ENCODE measurements around the gene LRRFIP1. TPM values are rescaled to one million over a fixed set of nuclear protein-coding genes. Genes with fewer than 3 reads are reported as not detected.

LRRFIP1 gene
- total and polyA plus RNA-seq, 2 donors (not counting 1 experiment from before 2014, with no cell fraction given): 42.0 to 139 TPM

GRCh38 chr2:237692601-237693290 lies 65.4 kb downstream of the LRRFIP1 start:
- WGBS (ENCODE audit: insufficient coverage): under 1% methylated on average over 38 of the region's 40 CpGs
- DNase-seq (no peak), ATAC-seq (ENCODE audit: low read depth) (no peak)
- no peak for TF ChIP-seq EZH2 (IDR thresholded peaks at IDR 0.05; ENCODE audit: borderline replicate concordance, insufficient read depth, low read depth, low read length, poor library complexity, severe bottlenecking)
- no peak for TF ChIP-seq CTCF (IDR thresholded peaks at IDR 0.05)
- intact Hi-C loops (cut with micrococcal nuclease): loop anchor here (1.0 to 5.0 kb wide), 4 partner anchors 19 to 275 kb away; partner anchors contain the start of genes LRRFIP1 and UBE2F
- Histone ChIP-seq H4K20me1 (ENCODE audit: control insufficient read depth, insufficient read depth, low read length, poor library complexity, severe bottlenecking) (peaks cover 39% of the 10 kb centered on the region), H3K4me3 (ENCODE audit: control extremely low read depth in 1 of 5, extremely low read depth in 1 of 5, insufficient read depth in 1 of 5, low read depth in 2 of 5, low read length in 4 of 5) (peak overlapping the region; percentile 76 to 92 (median 89)), H3K4me1 (ENCODE audit: control insufficient read depth in 2 of 2, insufficient read depth in 2 of 2, low read length in 2 of 2) (peaks cover 73 to 79% of the 10 kb centered on the region in 2 donors), H3K79me2 (ENCODE audit: control insufficient read depth, insufficient read depth, low read length) (peaks cover 57% of the 10 kb centered on the region), H3K36me3 (replicated peaks in 1 of 2; ENCODE audit: control extremely low read depth in 1 of 2, control insufficient read depth in 1 of 2, extremely low read depth in 1 of 2, insufficient read depth in 2 of 2, low read length in 1 of 2) (peaks cover 0 to under 1% of the 10 kb centered on the region in 2 experiments), H3K9me3 (ENCODE audit: control extremely low read depth in 1 of 3, control insufficient read depth in 2 of 3, insufficient read depth in 1 of 3, low read length in 2 of 3) (no peaks in the 10 kb centered on the region), H3K4me2 (replicated peaks; ENCODE audit: low read depth, low read length, poor library complexity, severe bottlenecking) (peak overlapping the region; percentile 86), H2AFZ (ENCODE audit: insufficient read depth, low read depth, low read length, poor library complexity, severe bottlenecking) (peak overlapping the region; percentile 32), H3K27me3 (replicated peaks in 1 of 4; ENCODE audit: control extremely low read depth in 1 of 4, control insufficient read depth in 3 of 4, insufficient read depth in 4 of 4, low read length in 3 of 4) (no peaks in the 10 kb centered on the region), H3K9ac (ENCODE audit: low read length) (peak overlapping the region; percentile 96), H3K27ac (ENCODE audit: low read length in 2 of 2) (peak overlapping the region; percentile 85 to 95)
- Mint-ChIP-seq H3K4me3 (peak overlapping the region; percentile 90), H3K27me3 (no peaks in the 10 kb centered on the region), H3K9me3 (ENCODE audit: insufficient read depth) (no peaks in the 10 kb centered on the region), H3K4me1 (peaks cover 78% of the 10 kb centered on the region), H3K27ac (peak overlapping the region; percentile 87)
- CTCF ChIA-PET: interaction anchor here (1.5 to 13.2 kb wide), 6 partner anchors 11 to 121 kb away, joined by 4 to 350 read pairs (median 8); no protein-coding TSS in a partner anchor
- POLR2A ChIA-PET: interaction anchor here (0.6 to 9.4 kb wide), 4 partner anchors 10 to 64 kb away, joined by 3 to 154 read pairs (median 4); no protein-coding TSS in a partner anchor
